SW480 (cell line): Measurements from ENCODE around the gene COL4A1.

Source experiments
- DNase-seq: peaks from one replicate; pipeline ENCODE4 v3.0.0-alpha.2; 2016; ENCODE audit warnings: low spot score

Gene COL4A1

DNA sequence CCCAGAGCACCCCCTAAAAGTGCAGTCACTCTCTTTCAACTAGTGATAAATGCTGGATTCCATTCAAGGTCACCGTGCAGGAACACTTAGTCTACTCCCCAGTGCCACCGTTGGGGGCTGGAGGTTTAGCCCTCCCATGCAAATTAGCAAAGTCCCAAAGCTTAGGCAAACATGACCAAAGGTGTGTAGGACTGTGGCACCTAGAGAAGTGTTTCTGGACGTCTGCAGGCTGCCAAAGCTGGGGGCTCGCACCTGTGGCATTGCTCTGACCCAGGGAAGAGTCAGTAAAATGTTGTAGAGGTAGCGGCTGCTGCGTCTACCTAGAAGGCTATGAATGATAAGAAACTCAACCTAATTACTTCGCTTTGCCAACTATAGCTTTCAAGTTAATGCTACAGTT, 13.9 kb downstream of the COL4A1 start:
- no peak for DNase-seq

GRCh38 chr13:110291286-110291685, 15.7 kb downstream of the COL4A1 start:
- no peak for DNase-seq

- DNase-seq, result no peak
Observed at GRCh38 chr13:110290826-110291225, 16.1 kb downstream of the COL4A1 start.

GRCh38 chr13:110290153-110290552, 16.8 kb downstream of the COL4A1 start:
- no peak for DNase-seq

DNA sequence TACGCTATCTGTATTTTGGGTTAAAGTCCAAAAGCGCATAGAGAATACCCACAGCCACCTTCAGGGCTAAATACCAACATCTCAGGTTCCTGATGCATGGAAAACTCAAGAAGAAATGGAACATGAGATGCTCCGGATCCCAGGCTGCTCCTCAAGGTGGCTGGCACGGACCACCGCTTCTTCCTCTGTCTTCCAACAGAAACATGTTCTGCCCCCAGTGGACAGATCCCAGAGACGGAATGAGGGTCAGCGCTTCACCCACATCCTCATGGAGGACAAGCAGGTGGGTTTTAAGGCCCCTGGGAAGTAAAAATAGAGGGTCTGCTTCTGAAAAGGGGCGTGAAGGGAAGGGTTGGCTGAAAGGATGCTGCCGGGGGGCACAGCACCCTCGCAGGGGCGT, 17.3 kb downstream of the COL4A1 start:
- DNase-seq, result no peak

DNA sequence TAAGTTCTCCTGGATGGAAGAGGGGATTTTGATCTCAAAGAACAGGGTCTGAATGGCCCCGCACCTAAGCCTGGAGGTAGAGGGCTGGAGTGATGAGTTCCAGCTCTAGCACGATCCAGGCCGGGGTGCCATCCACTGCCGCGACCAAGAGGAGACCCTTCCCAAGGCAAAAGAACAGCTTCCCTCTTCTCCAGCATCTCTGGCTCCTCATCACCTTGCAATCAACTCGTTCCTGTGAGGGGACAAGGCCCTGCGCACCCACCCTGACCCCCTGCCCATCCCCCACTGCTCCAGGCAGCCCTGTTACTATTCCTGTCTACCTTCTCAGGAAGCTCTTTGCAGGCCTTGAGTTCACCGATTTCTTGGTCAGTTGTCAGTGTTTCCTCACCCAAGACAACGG, 17.8 kb downstream of the COL4A1 start:
- no peak for DNase-seq

- no peak for DNase-seq
Observed at GRCh38 chr13:110286833-110287819, 19.8 kb downstream of the COL4A1 start.

DNA sequence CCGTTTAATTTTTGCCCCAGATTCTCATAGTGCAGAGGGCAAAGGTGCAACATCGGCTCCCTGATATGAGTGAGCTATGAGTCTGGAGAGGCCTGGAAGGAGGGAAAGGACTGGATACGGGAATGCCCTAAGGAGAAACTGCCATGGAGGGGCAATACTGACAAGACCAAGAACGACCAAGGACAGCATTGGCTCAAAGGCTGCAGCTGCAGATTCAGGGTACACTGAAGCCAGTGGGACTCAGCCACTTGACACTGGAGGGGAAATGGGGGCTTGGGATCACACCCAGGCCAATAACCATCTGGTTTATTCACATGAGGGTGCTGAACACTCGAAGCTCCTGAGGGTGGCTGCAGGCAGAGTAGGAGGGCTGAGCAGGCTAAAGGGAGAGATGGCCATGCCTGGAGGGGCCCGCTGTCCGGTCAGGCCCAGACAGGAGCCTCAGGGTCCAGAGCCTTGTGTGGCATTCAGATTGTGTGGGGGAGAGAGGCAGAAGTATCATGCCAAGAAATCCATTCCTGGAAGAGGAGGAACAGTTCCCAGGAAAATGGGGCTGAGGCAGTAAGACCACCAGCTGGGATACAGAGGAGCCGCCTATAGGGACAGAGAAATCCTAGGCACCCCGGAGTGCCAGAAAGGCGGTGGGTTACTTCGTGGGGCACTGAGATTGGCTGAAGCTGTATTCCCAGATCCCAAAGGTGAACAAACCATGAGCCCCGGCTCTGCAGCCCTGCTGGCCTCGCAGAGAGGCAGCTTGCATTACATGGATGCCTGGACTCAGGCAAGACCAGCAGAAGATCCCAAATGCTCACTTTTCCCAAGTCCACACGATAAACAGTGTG, 20.7 kb downstream of the COL4A1 start:
- no peak for DNase-seq

- no peak for DNase-seq
Observed at GRCh38 chr13:110284779-110285484, 22.0 kb downstream of the COL4A1 start.

GRCh38 chr13:110283736-110284517, 23.0 kb downstream of the COL4A1 start:
- no peak for DNase-seq

GRCh38 chr13:110282316-110282841, 24.6 kb downstream of the COL4A1 start:
- no peak for DNase-seq

- no peak for DNase-seq
Observed at GRCh38 chr13:110281736-110282135, 25.2 kb downstream of the COL4A1 start.

GRCh38 chr13:110280985-110281688, 25.8 kb downstream of the COL4A1 start:
- no peak for DNase-seq

DNA sequence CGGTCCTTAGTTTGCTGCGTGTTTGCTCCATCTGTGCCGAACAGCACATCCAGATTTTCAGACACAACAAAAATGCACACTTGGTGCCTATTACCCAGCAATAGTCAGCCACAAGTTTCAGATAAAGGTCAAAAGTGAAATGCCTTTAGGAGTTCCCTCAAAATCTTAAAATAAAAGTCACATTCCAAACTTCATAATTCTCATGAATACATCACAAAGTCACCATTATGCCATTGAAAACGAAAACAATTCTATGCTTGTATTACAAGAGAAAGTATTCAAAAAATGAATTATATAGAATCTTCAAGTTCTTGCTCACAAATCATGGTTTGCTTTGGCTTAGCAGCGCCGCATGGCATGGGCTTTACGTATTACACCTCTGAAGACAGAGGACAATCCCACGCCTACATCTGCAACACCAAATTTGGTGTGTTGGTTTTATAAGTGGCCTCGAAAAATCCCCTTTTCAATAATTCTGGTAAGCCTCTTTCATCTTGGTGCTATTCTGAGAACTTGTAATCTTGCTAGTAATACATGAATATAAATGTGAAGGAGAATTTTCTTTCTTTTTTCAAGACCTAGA, 26.6 kb downstream of the COL4A1 start:
- DNase-seq, result no peak

DNA sequence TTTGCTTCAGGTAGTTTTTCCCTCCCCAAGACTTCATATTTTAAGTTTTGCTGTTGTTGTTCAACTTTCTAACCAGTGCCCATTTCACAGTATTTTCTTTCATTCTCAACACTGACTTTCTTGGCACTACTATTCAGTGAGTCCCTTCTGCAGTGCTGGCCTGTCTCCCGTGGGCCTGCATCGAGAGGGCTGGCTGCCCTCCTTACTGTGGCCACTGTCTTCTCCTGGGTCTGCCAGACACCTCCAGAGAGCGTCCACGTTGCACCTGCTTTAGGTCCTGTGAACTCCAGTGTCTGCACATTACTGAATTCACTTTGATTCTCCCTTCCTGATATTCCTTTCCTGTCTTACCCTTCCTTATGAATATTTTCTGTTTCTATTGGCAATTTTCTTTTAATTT, 27.3 kb downstream of the COL4A1 start:
- DNase-seq, result no peak

GRCh38 chr13:110278859-110279258, 28.1 kb downstream of the COL4A1 start:
- no peak for DNase-seq

GRCh38 chr13:110277357-110277975, 29.5 kb downstream of the COL4A1 start:
- no peak for DNase-seq

GRCh38 chr13:110276553-110276950, 30.4 kb downstream of the COL4A1 start:
- no peak for DNase-seq

- no peak for DNase-seq
Observed at GRCh38 chr13:110275931-110276552, 30.9 kb downstream of the COL4A1 start.
